Measurements from ENCODE around the gene MED13L.

DNA sequence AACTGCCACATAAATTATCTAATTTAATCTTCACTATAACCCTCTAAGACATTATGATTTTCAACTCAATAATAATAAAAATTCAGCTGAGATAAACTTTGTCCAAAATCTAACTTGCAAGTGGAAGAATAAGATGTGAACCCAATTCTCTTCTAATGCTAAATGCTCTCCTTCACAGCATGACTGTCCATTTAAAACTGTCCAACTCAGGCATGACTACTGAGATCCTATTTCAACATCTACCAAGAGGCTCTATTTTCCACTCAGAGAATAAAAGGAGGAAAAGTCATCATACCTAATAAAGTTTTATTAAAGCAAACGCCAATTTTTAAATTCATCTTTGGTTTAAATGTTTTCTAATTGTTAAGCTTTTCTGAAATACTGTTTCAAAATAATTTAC is 183.6 kb downstream of the MED13L start:
- TF ChIP-seq POLR2A (IDR thresholded peaks at IDR 0.05; ENCODE audit: low read depth, low read length) (no peak), FOS (IDR thresholded peaks at IDR 0.05; ENCODE audit: borderline replicate concordance, insufficient read depth, low read length) (no peak)
